ENCODE data around the gene PRKCZ.

DNA sequence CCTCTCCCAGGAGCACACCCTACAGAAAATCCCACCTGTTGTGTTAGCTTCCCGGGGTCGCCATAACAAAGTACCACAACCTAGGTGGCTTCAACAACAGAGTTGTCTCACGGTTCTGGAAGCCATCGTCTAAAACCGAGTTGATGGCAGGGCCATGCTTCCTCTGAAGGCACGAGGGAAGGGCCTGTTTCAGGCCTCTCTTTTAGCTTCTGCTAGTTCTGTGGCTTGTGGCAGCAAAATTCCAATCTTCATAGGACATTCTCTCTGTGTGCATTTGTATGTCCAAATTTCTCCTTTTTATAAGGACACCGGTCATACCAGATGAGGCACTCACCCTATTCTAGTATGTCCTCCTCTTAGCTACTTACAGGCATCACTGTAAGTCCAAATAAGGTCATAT, 49.8 kb upstream of the PRKCZ start:
- TF ChIP-seq CTCF (IDR thresholded peaks at IDR 0.05) (no peak), POLR2A (IDR thresholded peaks at IDR 0.05) (no peak)
